Fibroblast of villous mesenchyme (primary cell): ENCODE data around the gene DESI1. TPM values are rescaled to one million over a fixed set of nuclear protein-coding genes. Genes with fewer than 3 reads are reported as not detected.
"Not testable (repeated sequence)": the region's sequence is repeated elsewhere in the genome, so short reads cannot be mapped to it uniquely, and the experiment has no call there.

Experiments
- DNase-seq: peaks from one replicate; pipeline ENCODE4 v3.0.0-alpha.2; 2010; ENCODE audit warnings: low read depth
- H3K4me3 ChIP-seq: 2 replicates; pipeline ENCODE4 v1.5.1; 2011; ENCODE audit warnings: low read depth, mild to moderate bottlenecking, low read length
- CTCF ChIP-seq: IDR thresholded peaks from 2 replicates; pipeline ENCODE4 v1.5.1; 2012; ENCODE audit warnings: low read depth, mild to moderate bottlenecking, low read length; ENCODE audit not compliant: insufficient read depth
- total RNA-seq: library from RNA; depleted of rRNA; stranded (reverse); fragments of >200 nt; gene quantifications from 2 replicates; pipeline ENCODE4 v1.2.3, GENCODE V29; 2012

DESI1 gene
- total RNA-seq, 1 donor, result 27.6 TPM

DNA sequence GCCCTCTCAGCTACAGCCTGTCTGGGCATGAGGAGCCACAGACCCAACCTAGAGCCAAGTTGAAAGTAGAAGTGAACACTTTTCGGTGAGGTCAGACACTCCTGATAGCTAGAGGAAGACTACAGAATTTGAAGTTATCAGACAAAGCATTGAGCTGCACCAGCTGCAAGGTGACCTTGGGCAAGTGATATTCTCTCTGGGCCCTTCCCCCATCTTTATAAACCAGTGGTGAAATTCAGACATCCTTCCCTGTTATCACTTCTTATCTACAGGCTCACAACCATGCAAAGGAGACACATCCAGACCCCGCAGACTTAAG lies 23.2 kb downstream of the DESI1 start:
- no peak for DNase-seq
- no peak overlapping the region for H3K4me3 ChIP-seq
- no peak for TF ChIP-seq CTCF

DNA sequence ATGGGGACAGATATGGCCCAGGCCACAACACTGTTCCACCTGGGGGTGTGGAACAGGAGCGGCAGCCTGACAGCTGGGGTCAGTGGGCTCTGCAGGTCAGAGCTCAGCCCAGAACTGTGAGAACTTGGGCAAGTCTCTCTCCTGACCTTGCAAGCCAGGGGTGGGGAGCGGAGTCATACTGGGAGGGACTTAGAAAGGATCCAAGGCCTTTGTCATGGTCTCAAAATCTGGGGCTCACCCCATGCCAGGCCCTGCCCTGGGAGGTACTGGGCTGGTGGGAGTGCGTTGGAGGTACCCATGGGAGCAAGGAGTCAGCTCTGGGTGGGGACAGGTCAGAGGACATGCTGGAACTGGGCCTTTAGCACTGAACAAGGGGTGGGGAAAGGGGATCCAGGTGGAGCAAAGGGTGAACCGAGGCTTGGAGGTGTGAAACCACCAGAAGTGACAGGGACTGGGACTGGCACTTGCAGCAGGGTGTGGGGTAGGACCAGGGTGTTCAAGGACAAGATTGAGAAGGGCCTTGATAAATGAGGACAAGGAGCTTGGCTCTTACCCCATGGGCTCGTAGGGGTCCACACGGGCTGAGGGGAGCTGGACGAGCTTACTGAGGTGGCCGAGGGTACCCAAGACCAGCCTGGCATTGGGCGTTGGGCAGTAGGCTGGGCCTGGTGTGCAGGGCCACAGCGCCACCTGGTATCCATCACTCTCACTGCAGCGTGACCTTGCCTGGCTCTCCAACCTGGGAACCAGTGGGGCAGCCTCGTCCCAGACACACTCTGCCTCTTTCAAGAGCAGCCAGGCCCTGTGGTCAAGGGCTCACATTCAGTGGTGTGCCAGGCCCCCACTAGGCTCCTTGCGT lies 23.8 kb downstream of the DESI1 start:
- peak; percentile 62 for DNase-seq
- TF ChIP-seq CTCF, result peak; percentile 82
- H3K4me3 ChIP-seq, result no peak overlapping the region

GRCh38 chr22:41595703-41596102 lies 25.1 kb downstream of the DESI1 start:
- no peak for DNase-seq
- H3K4me3 ChIP-seq, result no peak overlapping the region

DNA sequence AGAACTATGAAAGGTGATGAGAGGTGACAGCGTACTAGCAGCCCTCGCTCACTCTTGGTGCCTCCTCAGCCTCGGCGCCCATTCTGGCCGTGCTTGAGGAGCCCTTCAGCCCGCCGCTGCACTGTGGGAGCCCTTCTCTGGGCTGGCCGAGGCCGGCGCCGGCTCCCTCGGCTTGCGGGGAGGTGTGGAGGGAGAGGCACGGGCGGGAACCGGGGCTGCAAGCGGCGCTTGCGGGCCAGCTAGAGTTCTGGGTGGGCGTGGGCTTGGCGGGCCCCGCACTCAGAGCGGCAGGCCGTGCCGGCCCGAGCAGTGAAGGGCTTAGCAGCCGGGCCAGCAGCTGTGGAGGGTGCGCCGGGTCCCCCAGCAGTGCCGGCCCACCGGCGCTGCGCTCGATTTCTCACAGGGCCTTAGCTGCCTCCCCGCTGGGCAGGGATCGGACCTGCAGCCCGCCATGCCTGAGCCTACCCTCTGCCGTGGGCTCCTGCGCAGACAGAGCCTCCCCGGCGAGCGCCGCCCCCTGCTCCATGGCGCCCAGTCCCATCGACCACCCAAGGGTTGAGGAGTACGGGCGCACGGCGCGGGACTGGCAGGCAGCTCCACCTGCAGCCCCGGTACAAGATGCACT lies 27.4 kb downstream of the DESI1 start:
- DNase-seq, H3K4me3 ChIP-seq: not testable (repeated sequence)

More at GRCh38 chr22:41595703-41596102, 25.1 kb downstream of the DESI1 start:
- TF ChIP-seq CTCF, result no peak

DNA sequence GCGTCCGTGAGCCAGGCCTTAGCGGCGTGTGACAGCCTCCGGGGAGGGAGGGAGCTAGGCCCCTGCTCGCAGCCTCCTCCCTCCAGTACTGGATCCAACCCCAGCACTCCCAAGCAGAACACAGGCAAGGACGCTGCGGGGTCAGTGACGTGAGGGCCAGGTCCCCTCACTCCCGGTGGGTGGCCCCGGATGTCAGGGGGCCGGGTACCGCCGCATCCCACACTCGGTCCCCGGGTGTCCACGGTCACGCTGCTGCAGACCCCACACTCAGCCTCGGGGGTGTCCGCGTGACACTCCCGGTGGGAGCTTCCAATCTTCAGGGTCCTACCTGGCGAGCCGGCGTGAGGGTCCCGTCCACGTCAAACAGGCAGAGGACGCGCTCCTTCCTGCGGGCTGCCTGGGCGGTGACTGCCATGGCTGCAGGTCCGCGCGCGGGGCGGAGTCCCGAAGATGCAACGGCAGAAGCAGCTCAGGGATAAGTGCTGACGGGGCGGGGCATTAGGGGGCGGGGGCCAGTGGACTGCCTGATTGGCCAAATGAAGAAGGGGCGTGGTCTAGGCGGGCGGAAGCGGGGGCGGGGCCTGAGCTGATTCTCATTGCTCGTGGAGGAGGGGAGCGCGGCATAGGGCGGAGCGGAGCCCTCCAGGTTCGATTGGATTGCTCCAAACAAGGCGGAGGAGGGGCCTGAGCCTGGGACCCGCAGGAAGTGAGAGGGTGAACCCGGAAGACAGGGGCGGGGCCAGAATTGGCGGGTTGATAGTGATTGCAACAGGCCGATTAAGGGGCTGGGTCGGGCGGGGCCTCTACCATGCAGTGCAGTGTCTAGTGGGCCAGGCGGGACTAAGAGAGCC lies 31.2 kb downstream of the DESI1 start, which contains the start of gene PMM1:
TSS of gene PMM1 (minus strand) at position 450 of the 851 bp plus-strand sequence. CDS start at position 415, 35 bp downstream.
- no peak for TF ChIP-seq CTCF
- peak; percentile 100 for DNase-seq

GRCh38 chr22:41587347-41587723 lies 33.5 kb downstream of the DESI1 start:
- no peak for DNase-seq
- no peak for TF ChIP-seq CTCF
- H3K4me3 ChIP-seq, result no peak overlapping the region

More for the DNA sequence above, 31.2 kb downstream of the DESI1 start, which contains the start of gene PMM1:
- peak within 1 kb of the TSS; percentile 93 for H3K4me3 ChIP-seq

DNA sequence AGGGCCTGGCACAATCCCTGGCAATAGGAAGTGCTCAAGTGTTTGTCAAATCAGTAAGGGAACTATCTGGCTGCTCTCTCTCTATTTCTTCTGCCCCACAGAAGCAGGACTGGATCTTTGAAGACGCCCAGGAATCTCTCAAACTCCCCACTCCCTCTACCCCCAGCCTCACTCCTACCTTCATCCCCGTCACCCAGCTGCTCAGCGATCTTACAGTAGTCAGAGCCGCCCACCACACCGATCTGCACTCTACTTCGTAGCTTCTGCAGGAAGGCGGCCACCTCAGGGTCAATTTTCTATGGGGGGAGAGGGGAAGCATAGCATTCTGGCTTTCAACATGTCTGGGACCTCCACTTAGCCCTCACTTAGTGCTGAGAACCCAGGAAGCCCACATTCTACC lies 34.9 kb downstream of the DESI1 start:
- TF ChIP-seq CTCF, result no peak
- H3K4me3 ChIP-seq, result no peak overlapping the region
- DNase-seq, result no peak
